SKM-1 (cell line): Measurements from ENCODE around the gene ARID5B.
A peak's percentile ranks its signal among the peaks of the same experiment; 100 is the strongest.

ENCODE experiments used
- DNase-seq: peaks from one replicate; lab custom pipeline; 2025; ENCODE audit not compliant: unreplicated experiment; lab: John Stamatoyannopoulos, UW

The ARID5B gene

GRCh38 chr10:62093863-62094291 is 192.4 kb downstream of the ARID5B start:
- no peak for DNase-seq

- no peak for DNase-seq
Observed at GRCh38 chr10:62095181-62096122, 194.0 kb downstream of the ARID5B start.

GRCh38 chr10:62096256-62096933 is 194.9 kb downstream of the ARID5B start:
- no peak for DNase-seq

- DNase-seq = no peak
Observed at GRCh38 chr10:62098278-62099121, 197.0 kb downstream of the ARID5B start.

GRCh38 chr10:62099299-62099698 is 197.8 kb downstream of the ARID5B start:
- DNase-seq = no peak

GRCh38 chr10:62103857-62104256 is 202.4 kb downstream of the ARID5B start:
- DNase-seq = no peak

- no peak for DNase-seq
Observed at GRCh38 chr10:62106929-62107519, 205.5 kb downstream of the ARID5B start.

- no peak for DNase-seq
Observed at GRCh38 chr10:62108759-62109586, 207.5 kb downstream of the ARID5B start.

- peak; percentile 37 for DNase-seq
Observed at GRCh38 chr10:62109587-62110293, 208.2 kb downstream of the ARID5B start.

GRCh38 chr10:62112300-62112699 is 210.8 kb downstream of the ARID5B start:
- DNase-seq = no peak

GRCh38 chr10:62112963-62113362 is 211.5 kb downstream of the ARID5B start:
- DNase-seq = no peak

- DNase-seq = no peak
Observed at GRCh38 chr10:62113680-62114079, 212.2 kb downstream of the ARID5B start.

GRCh38 chr10:62115321-62115720 is 213.8 kb downstream of the ARID5B start:
- no peak for DNase-seq

GRCh38 chr10:62115842-62116241 is 214.3 kb downstream of the ARID5B start:
- DNase-seq = no peak

- no peak for DNase-seq
Observed at GRCh38 chr10:62116896-62117295, 215.4 kb downstream of the ARID5B start.

GRCh38 chr10:62121187-62121530 is 219.7 kb downstream of the ARID5B start:
- DNase-seq = no peak

GRCh38 chr10:62127975-62128374 is 226.5 kb downstream of the ARID5B start:
- no peak for DNase-seq

- DNase-seq = no peak
Observed at GRCh38 chr10:62130948-62131347, 229.4 kb downstream of the ARID5B start.

- no peak for DNase-seq
Observed at GRCh38 chr10:62131724-62132123, 230.2 kb downstream of the ARID5B start.
